Measurements from ENCODE around the gene VAV3.

GRCh38 chr1:107674486-107674885 is 290.5 kb downstream of the VAV3 start:
- TF ChIP-seq CTCF (IDR thresholded peaks at IDR 0.05) (no peak), ELF4 (CRISPR knock-in tag; IDR thresholded peaks at IDR 0.05; ENCODE audit: low read depth) (no peak), SP1 (CRISPR knock-in tag; conservative IDR thresholded peaks at IDR 0.05) (no peak), PREB (CRISPR knock-in tag; IDR thresholded peaks at IDR 0.05; ENCODE audit: borderline replicate concordance) (no peak), E2F1 (CRISPR knock-in tag; IDR thresholded peaks at IDR 0.05) (no peak), ETV6 (CRISPR knock-in tag; IDR thresholded peaks at IDR 0.05) (no peak), CREB1 (CRISPR knock-in tag; IDR thresholded peaks at IDR 0.05) (no peak), ZNF138 (CRISPR knock-in tag; conservative IDR thresholded peaks at IDR 0.05) (no peak), ATF3 (CRISPR knock-in tag; conservative IDR thresholded peaks at IDR 0.05) (no peak), JUN (CRISPR knock-in tag; IDR thresholded peaks at IDR 0.05) (no peak), HMGA2 (CRISPR knock-in tag; IDR thresholded peaks at IDR 0.05) (no peak), USF2 (CRISPR knock-in tag; IDR thresholded peaks at IDR 0.05) (no peak)

All from WTC11 (cell line).